PC-3 (cell line): Measurements from ENCODE around the gene GRK7.

ENCODE experiments used
- EZH2 ChIP-seq: fragments of 300-600 bp; sonication (generic); IDR thresholded peaks from one replicate; pipeline ENCODE4 v1.6.1; 2017; ENCODE audit warnings: antibody characterized with exemption, mild to moderate bottlenecking, low read length; ENCODE audit not compliant: unreplicated experiment
- EZH2phosphoT487 ChIP-seq: fragments of 300-600 bp; sonication (generic); IDR thresholded peaks from 2 replicates; pipeline ENCODE4 v1.6.1; 2018; ENCODE audit warnings: mild to moderate bottlenecking, antibody characterized with exemption, low read length, borderline replicate concordance
- TF ChIP-seq, protein P1 (sequence below): fragments of 300-600 bp; sonication (generic); conservative IDR thresholded peaks from 2 replicates; pipeline ENCODE4 v1.5.1; 2017; ENCODE audit warnings: antibody characterized with exemption, low read depth, mild to moderate bottlenecking, low read length

DNA sequence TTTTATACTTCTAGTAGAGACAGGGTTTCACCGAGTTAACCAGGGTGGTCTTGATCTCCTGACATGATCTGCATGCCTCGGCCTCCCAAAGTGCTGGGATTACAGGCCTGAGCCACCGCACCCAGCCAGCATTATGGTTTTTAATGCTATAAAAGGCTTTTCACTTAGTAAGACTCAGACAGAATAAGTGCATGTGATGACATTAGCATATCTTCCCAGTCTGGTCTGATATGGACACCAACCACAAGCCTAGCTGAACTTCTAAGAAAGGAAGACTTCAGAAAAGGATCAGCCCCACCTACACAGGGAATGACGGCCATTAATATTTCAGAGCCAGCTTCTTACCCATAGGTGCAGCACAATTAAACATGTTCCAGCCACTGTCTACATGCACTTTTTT is 27.0 kb downstream of the GRK7 start:
- TF ChIP-seq EZH2phosphoT487 (no peak), EZH2 (no peak)
- TF ChIP-seq, protein P1, sequence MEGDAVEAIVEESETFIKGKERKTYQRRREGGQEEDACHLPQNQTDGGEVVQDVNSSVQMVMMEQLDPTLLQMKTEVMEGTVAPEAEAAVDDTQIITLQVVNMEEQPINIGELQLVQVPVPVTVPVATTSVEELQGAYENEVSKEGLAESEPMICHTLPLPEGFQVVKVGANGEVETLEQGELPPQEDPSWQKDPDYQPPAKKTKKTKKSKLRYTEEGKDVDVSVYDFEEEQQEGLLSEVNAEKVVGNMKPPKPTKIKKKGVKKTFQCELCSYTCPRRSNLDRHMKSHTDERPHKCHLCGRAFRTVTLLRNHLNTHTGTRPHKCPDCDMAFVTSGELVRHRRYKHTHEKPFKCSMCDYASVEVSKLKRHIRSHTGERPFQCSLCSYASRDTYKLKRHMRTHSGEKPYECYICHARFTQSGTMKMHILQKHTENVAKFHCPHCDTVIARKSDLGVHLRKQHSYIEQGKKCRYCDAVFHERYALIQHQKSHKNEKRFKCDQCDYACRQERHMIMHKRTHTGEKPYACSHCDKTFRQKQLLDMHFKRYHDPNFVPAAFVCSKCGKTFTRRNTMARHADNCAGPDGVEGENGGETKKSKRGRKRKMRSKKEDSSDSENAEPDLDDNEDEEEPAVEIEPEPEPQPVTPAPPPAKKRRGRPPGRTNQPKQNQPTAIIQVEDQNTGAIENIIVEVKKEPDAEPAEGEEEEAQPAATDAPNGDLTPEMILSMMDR: no peak
